Stimulated activated CD4-positive, alpha-beta T cell treated with anti-CD3 and anti-CD28 coated beads, TNF-alpha, amount 100 ng/mL, for 24 hours (primary cell): Measurements from ENCODE around the gene CTSF.
A peak's percentile ranks its signal among the peaks of the same experiment; 100 is the strongest.
"Not testable (repeated sequence)": the region's sequence is repeated elsewhere in the genome, so short reads cannot be mapped to it uniquely, and the experiment has no call there.

ENCODE experiments used
- DNase-seq, 3 experiments: peaks; one replicate each; pipeline ENCODE4 v3.0.0-alpha.2; 2020; ENCODE audit warnings: low read depth in 3 of 3

The CTSF gene

GRCh38 chr11:66568124-66568916 is at the start of gene CTSF:
TSS of gene CTSF (minus strand) at chr11:66568606. CDS start at chr11:66568486, 120 bp downstream.
- DNase-seq, result peak; percentile 31 to 73 (median 51)

- DNase-seq, result no peak
These were observed 48.9 kb upstream of the CTSF start for GRCh38 chr11:66617155-66617834.

- DNase-seq, result peak; percentile 97 to 98 (median 97)
These were observed 48.2 kb upstream of the CTSF start, which contains the start of gene RBM14 for GRCh38 chr11:66616379-66617154. TSS of gene RBM14 (plus strand) at chr11:66616630. CDS start at chr11:66616721, 91 bp downstream.

- no peak for DNase-seq
These were observed 45.7 kb upstream of the CTSF start for GRCh38 chr11:66614073-66614472.

GRCh38 chr11:66612458-66612857 is 44.1 kb upstream of the CTSF start:
- no peak for DNase-seq

GRCh38 chr11:66609721-66610617 is 41.6 kb upstream of the CTSF start:
- no peak for DNase-seq

GRCh38 chr11:66607126-66607834 is 38.9 kb upstream of the CTSF start:
- DNase-seq, result no peak

- not testable (repeated sequence) for DNase-seq
These were observed 38.2 kb upstream of the CTSF start for GRCh38 chr11:66606608-66607007.

- no peak for DNase-seq
These were observed 35.7 kb upstream of the CTSF start for GRCh38 chr11:66604155-66604554.

GRCh38 chr11:66603072-66603471 is 34.7 kb upstream of the CTSF start:
- DNase-seq, result no peak

- no peak for DNase-seq
These were observed 32.3 kb upstream of the CTSF start for GRCh38 chr11:66600631-66601233.

GRCh38 chr11:66600219-66600618 is 31.8 kb upstream of the CTSF start:
- DNase-seq, result no peak

- no peak for DNase-seq
These were observed 30.6 kb upstream of the CTSF start for GRCh38 chr11:66598993-66599392.

- no peak for DNase-seq
These were observed 27.0 kb upstream of the CTSF start for GRCh38 chr11:66595245-66595904.

GRCh38 chr11:66593650-66594049 is 25.2 kb upstream of the CTSF start:
- no peak for DNase-seq

GRCh38 chr11:66593303-66593635 is 24.9 kb upstream of the CTSF start:
- DNase-seq, result no peak

GRCh38 chr11:66592457-66593302 is 24.3 kb upstream of the CTSF start, which contains the start of the genes CCDC87 and CCS:
TSS of gene CCDC87 (minus strand) at chr11:66593063. CDS start at chr11:66593015, 48 bp downstream.
TSS of gene CCS (plus strand) at chr11:66593185. CDS start at chr11:66593262, 77 bp downstream.
- peak; percentile 97 to 99 (median 98) for DNase-seq

GRCh38 chr11:66591175-66591574 is 22.8 kb upstream of the CTSF start:
- no peak for DNase-seq
